Medulla oblongata (tissue), 1 donor: ENCODE data around the gene SNAPC2.
"Not testable (repeated sequence)": the region's sequence is repeated elsewhere in the genome, so short reads cannot be mapped to it uniquely, and the experiment has no call there.

ENCODE experiments used
- DNase-seq: peaks from one replicate; pipeline ENCODE4 v3.0.0-alpha.2; 2015; ENCODE audit errors: extremely low spot score

Gene SNAPC2

GRCh38 chr19:7888826-7889217 lies 31.3 kb upstream of the SNAPC2 start:
- no peak for DNase-seq

- not testable (repeated sequence) for DNase-seq
These were observed 26.6 kb upstream of the SNAPC2 start for GRCh38 chr19:7893362-7894101.

GRCh38 chr19:7894612-7895309 lies 25.4 kb upstream of the SNAPC2 start:
- DNase-seq: no peak

- no peak for DNase-seq
These were observed 24.6 kb upstream of the SNAPC2 start for GRCh38 chr19:7895565-7895964.

- no peak for DNase-seq
These were observed 22.8 kb upstream of the SNAPC2 start for GRCh38 chr19:7897292-7897691.

GRCh38 chr19:7898967-7899366 lies 21.2 kb upstream of the SNAPC2 start:
- DNase-seq: no peak

- no peak for DNase-seq
These were observed 20.3 kb upstream of the SNAPC2 start for GRCh38 chr19:7899751-7900378.

- no peak for DNase-seq
These were observed 19.7 kb upstream of the SNAPC2 start for GRCh38 chr19:7900401-7900870.

- DNase-seq: no peak
These were observed 19.2 kb upstream of the SNAPC2 start for GRCh38 chr19:7900931-7901330.

GRCh38 chr19:7901337-7901736 lies 18.8 kb upstream of the SNAPC2 start:
- no peak for DNase-seq

GRCh38 chr19:7902796-7903243 lies 17.3 kb upstream of the SNAPC2 start:
- DNase-seq: no peak

- peak; percentile 99 for DNase-seq
These were observed 16.7 kb upstream of the SNAPC2 start, which contains the start of gene MAP2K7 for GRCh38 chr19:7903244-7904073. Gene MAP2K7 (plus strand): TSS chr19:7903877. CDS start chr19:7903945, 68 bp downstream.

- DNase-seq: peak; percentile 42
These were observed 15.8 kb upstream of the SNAPC2 start for GRCh38 chr19:7904074-7905020.

GRCh38 chr19:7905268-7905667 lies 14.9 kb upstream of the SNAPC2 start:
- DNase-seq: no peak

GRCh38 chr19:7905859-7906258 lies 14.3 kb upstream of the SNAPC2 start:
- no peak for DNase-seq

GRCh38 chr19:7907122-7907521 lies 13.0 kb upstream of the SNAPC2 start:
- DNase-seq: no peak

GRCh38 chr19:7907544-7907943 lies 12.6 kb upstream of the SNAPC2 start:
- no peak for DNase-seq

GRCh38 chr19:7908078-7908699 lies 11.9 kb upstream of the SNAPC2 start:
- no peak for DNase-seq

GRCh38 chr19:7908742-7909461 lies 11.2 kb upstream of the SNAPC2 start:
- no peak for DNase-seq
